Stimulated activated naive CD8-positive, alpha-beta T cell treated with anti-CD3 and anti-CD28 coated beads, Interleukin-15, amount 100 ng/mL, for 72 hours (primary cell): Measurements from ENCODE around the gene LUZP2.

Source experiments
- ATAC-seq: fragments of 150-1000 bp; cut with Tn5 transposase; 2 replicates; pipeline ENCODE4 v1.10.0; 2021; ENCODE audit warnings: mild to moderate bottlenecking, moderate library complexity
- DNase-seq, 2 donors: peaks; one replicate each; pipeline ENCODE4 v3.0.0; 2021 to 2022
- H3K27ac Mint-ChIP-seq, 2 donors: one replicate each; pipeline ENCODE4 v1.8.0; 2022; ENCODE audit warnings: mild to moderate bottlenecking in 2 of 2, mixed read lengths in 2 of 2, moderate library complexity in 2 of 2
- H3K27me3 Mint-ChIP-seq: one replicate; pipeline ENCODE4 v1.8.0; 2022; ENCODE audit warnings: mixed read lengths
- H3K4me1 Mint-ChIP-seq: one replicate; pipeline ENCODE4 v1.8.0; 2022; ENCODE audit warnings: mild to moderate bottlenecking, mixed read lengths
- H3K4me3 Mint-ChIP-seq, 2 donors: one replicate each; pipeline ENCODE4 v1.8.0; 2022; ENCODE audit warnings: mild to moderate bottlenecking in 2 of 2, mixed read lengths in 2 of 2, moderate library complexity in 1 of 2
- H3K9me3 Mint-ChIP-seq, 2 donors: one replicate each; pipeline ENCODE4 v1.8.0; 2022; ENCODE audit warnings: mixed read lengths in 2 of 2

Gene LUZP2

DNA sequence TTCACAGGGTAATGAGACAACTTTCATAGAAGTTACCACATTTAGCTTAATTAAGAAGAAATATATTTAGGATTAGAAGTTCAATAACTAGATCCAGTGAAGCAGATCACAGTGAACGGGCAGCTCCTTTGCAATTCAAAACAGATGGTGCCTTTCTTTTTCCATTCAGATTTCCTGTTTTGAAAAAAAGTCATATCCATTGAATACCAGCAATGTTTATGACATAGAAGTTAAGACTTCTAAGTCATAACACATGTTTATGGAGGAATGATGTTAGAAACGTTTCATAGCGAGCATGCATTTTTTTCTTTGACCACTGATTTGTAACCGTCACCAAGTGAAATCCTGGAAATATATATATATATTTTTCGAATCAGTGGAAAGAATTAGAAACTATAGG, 24.7 kb downstream of the LUZP2 start:
- ATAC-seq: no peak
- DNase-seq: no peak
- no peaks in the 10 kb centered on the region for H3K27me3 Mint-ChIP-seq
- H3K4me1 Mint-ChIP-seq: no peaks in the 10 kb centered on the region
- no peak overlapping the region for H3K27ac Mint-ChIP-seq
- no peaks in the 10 kb centered on the region for H3K9me3 Mint-ChIP-seq
- H3K4me3 Mint-ChIP-seq: no peak overlapping the region

DNA sequence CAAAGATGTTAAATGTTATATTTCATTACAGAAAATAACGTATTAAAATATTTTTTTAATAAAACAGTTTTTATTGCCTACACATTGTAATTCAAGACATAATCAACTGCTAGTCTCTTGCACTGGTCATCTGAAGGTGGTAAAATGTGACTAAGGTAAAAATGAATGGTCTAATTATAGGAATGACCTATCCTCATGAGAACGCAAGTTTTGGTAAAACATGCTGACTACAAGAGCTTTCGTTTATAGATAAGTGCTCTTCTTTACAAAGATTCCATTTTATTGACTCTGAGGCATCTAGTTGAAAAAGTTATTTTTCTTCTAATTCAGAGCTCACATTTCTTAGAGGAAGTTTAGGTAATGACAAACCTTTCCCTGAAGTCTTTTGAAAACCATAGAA, 27.3 kb downstream of the LUZP2 start:
- DNase-seq (no peak), ATAC-seq (no peak)
- H3K4me1 Mint-ChIP-seq: no peaks in the 10 kb centered on the region
- no peaks in the 10 kb centered on the region for H3K9me3 Mint-ChIP-seq
- no peak overlapping the region for H3K4me3 Mint-ChIP-seq
- no peaks in the 10 kb centered on the region for H3K27me3 Mint-ChIP-seq
- no peak overlapping the region for H3K27ac Mint-ChIP-seq

- DNase-seq: no peak
- no peak overlapping the region for H3K27ac Mint-ChIP-seq
- H3K4me3 Mint-ChIP-seq: no peak overlapping the region
- H3K27me3 Mint-ChIP-seq: no peaks in the 10 kb centered on the region
- H3K4me1 Mint-ChIP-seq: no peaks in the 10 kb centered on the region
- no peak for ATAC-seq
- peaks cover 2 to 11% of the 10 kb centered on the region in 2 donors for H3K9me3 Mint-ChIP-seq
Observed at GRCh38 chr11:24531528-24531927, 34.7 kb downstream of the LUZP2 start.

- Mint-ChIP-seq H3K4me3 (no peak overlapping the region), H3K27me3 (no peaks in the 10 kb centered on the region), H3K9me3 (peaks cover 10 to 13% of the 10 kb centered on the region in 2 donors), H3K4me1 (no peaks in the 10 kb centered on the region), H3K27ac (no peak overlapping the region)
- DNase-seq (no peak), ATAC-seq (no peak)
Observed at GRCh38 chr11:24543771-24544170, 46.9 kb downstream of the LUZP2 start.

DNA sequence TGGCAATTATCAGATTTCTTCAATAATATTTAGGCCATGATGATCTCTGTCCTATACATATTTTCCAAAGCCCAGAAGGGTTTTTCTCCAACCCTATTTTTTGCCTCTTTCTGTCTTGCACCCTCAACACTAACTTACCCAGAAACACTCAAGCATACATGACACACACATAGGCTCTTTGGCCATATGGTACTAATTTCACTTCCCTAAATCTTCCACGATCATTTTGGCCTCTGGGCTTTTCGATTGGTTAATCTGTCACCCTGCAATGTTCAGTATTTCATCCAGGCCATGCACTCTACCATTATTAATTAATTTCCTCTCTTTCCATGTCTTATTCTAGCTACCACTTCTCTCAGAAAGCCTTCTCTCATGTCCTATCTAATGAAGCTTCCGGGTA, 59.8 kb downstream of the LUZP2 start:
- no peak overlapping the region for H3K27ac Mint-ChIP-seq
- no peaks in the 10 kb centered on the region for H3K4me1 Mint-ChIP-seq
- no peak overlapping the region for H3K4me3 Mint-ChIP-seq
- ATAC-seq (no peak), DNase-seq (no peak)
- H3K9me3 Mint-ChIP-seq: peaks cover 0 to 5% of the 10 kb centered on the region in 2 donors
- H3K27me3 Mint-ChIP-seq: no peaks in the 10 kb centered on the region

GRCh38 chr11:24559315-24559714, 62.5 kb downstream of the LUZP2 start:
- Mint-ChIP-seq H3K27me3 (no peaks in the 10 kb centered on the region), H3K4me3 (no peak overlapping the region), H3K9me3 (peaks cover 0 to 5% of the 10 kb centered on the region in 2 donors), H3K4me1 (no peaks in the 10 kb centered on the region), H3K27ac (no peak overlapping the region)
- ATAC-seq (no peak), DNase-seq (no peak)

DNA sequence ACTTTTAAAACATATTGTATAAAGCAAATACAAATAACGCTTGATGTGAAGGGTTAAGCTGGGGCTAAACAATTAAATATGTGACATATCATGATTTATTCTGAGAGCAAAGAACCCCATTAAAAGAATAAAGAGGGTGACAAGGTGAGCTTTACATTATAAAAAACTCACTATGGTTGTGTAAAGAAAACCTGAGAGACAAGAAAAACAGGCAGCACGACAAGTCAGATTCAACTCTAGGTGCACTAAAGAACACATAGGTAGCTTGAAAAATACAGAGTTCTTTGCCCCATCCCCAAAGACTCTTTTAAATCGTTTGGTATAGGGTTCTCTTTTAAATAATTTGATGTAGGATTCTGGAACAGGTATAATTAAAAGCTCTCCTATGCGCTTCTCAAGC, 63.5 kb downstream of the LUZP2 start:
- no peak for ATAC-seq

GRCh38 chr11:24567380-24567779, 70.5 kb downstream of the LUZP2 start:
- no peaks in the 10 kb centered on the region for H3K9me3 Mint-ChIP-seq
- no peak overlapping the region for H3K27ac Mint-ChIP-seq

More for the DNA sequence above, 63.5 kb downstream of the LUZP2 start:
- Mint-ChIP-seq H3K4me1 (no peaks in the 10 kb centered on the region), H3K27ac (no peak overlapping the region), H3K9me3 (peaks cover 0 to 5% of the 10 kb centered on the region in 2 donors), H3K27me3 (no peaks in the 10 kb centered on the region), H3K4me3 (no peak overlapping the region)
- no peak for DNase-seq

GRCh38 chr11:24572376-24572775, 75.5 kb downstream of the LUZP2 start:
- no peak overlapping the region for H3K4me3 Mint-ChIP-seq
- no peak overlapping the region for H3K27ac Mint-ChIP-seq

More at GRCh38 chr11:24567380-24567779, 70.5 kb downstream of the LUZP2 start:
- Mint-ChIP-seq H3K4me1 (no peaks in the 10 kb centered on the region), H3K27me3 (no peaks in the 10 kb centered on the region), H3K4me3 (no peak overlapping the region)
- DNase-seq: no peak
- ATAC-seq: no peak

GRCh38 chr11:24574461-24574860, 77.6 kb downstream of the LUZP2 start:
- H3K9me3 Mint-ChIP-seq: peaks cover 5 to 18% of the 10 kb centered on the region in 2 donors

More at GRCh38 chr11:24572376-24572775, 75.5 kb downstream of the LUZP2 start:
- Mint-ChIP-seq H3K4me1 (no peaks in the 10 kb centered on the region), H3K9me3 (peaks cover 5 to 18% of the 10 kb centered on the region in 2 donors), H3K27me3 (no peaks in the 10 kb centered on the region)
- DNase-seq (no peak), ATAC-seq (no peak)

DNA sequence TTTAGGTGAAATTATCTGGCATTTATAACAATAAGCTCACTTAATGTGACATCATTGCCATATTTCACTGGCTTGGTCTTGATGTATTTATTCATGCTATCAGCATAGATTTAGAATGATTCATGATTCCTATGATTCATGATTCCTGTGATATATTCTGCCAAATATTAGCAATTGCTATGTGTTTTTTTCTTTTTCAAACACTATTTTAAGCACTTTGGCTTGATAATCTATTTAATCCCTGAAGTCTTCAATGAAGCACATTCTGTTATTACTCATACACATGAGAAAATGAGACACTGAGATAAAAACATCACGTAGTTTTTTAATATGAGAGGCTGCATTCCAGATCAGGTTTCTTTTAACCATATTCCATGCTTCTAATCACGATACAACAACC, 78.5 kb downstream of the LUZP2 start:
- peaks cover 5 to 18% of the 10 kb centered on the region in 2 donors for H3K9me3 Mint-ChIP-seq
- ATAC-seq (no peak), DNase-seq (no peak)
- H3K4me3 Mint-ChIP-seq: no peak overlapping the region
- H3K27ac Mint-ChIP-seq: no peak overlapping the region
- no peaks in the 10 kb centered on the region for H3K27me3 Mint-ChIP-seq
- H3K4me1 Mint-ChIP-seq: no peaks in the 10 kb centered on the region

More at GRCh38 chr11:24574461-24574860, 77.6 kb downstream of the LUZP2 start:
- Mint-ChIP-seq H3K27me3 (no peaks in the 10 kb centered on the region), H3K27ac (no peak overlapping the region), H3K4me3 (no peak overlapping the region), H3K4me1 (no peaks in the 10 kb centered on the region)
- no peak for ATAC-seq
- no peak for DNase-seq

GRCh38 chr11:24585192-24585591, 88.3 kb downstream of the LUZP2 start:
- no peak overlapping the region for H3K4me3 Mint-ChIP-seq
- ATAC-seq (no peak), DNase-seq (no peak)
- H3K27me3 Mint-ChIP-seq: no peaks in the 10 kb centered on the region
- H3K4me1 Mint-ChIP-seq: no peaks in the 10 kb centered on the region
- H3K9me3 Mint-ChIP-seq: peaks cover 0 to 6% of the 10 kb centered on the region in 2 donors
- H3K27ac Mint-ChIP-seq: no peak overlapping the region

DNA sequence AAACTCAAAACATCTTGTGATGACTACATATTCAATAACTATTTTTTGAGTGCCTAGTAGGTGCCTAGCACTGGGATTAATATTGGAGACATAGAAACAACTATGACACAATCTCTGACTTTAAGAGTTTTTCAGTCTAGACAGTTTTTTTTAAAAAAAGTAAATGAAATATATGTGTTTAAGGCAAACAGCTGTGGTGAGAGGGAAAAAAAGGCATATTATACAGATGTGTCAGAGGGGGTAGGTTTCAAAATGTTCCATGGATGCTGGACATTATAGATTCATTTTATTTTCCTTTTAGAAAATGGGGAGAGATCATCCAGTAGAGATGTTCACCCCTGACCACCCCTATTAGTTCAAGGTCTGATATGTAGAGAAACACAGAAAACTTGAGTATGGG, 90.8 kb downstream of the LUZP2 start:
- Mint-ChIP-seq H3K4me1 (no peaks in the 10 kb centered on the region), H3K27ac (no peak overlapping the region), H3K27me3 (no peaks in the 10 kb centered on the region), H3K9me3 (peaks cover 0 to 6% of the 10 kb centered on the region in 2 donors), H3K4me3 (no peak overlapping the region)
- ATAC-seq (no peak), DNase-seq (no peak)

- no peak for DNase-seq
- Mint-ChIP-seq H3K27ac (no peak overlapping the region), H3K9me3 (peaks cover 0 to 5% of the 10 kb centered on the region in 2 donors), H3K4me3 (no peak overlapping the region), H3K4me1 (no peaks in the 10 kb centered on the region), H3K27me3 (no peaks in the 10 kb centered on the region)
- no peak for ATAC-seq
Observed at GRCh38 chr11:24588081-24588480, 91.2 kb downstream of the LUZP2 start.

GRCh38 chr11:24589064-24589463, 92.2 kb downstream of the LUZP2 start:
- Mint-ChIP-seq H3K4me3 (no peak overlapping the region), H3K27me3 (no peaks in the 10 kb centered on the region), H3K9me3 (no peaks in the 10 kb centered on the region), H3K27ac (peak overlapping the region in 1 of 2 donors; percentile 25), H3K4me1 (no peaks in the 10 kb centered on the region)
- DNase-seq (no peak), ATAC-seq (no peak)

DNA sequence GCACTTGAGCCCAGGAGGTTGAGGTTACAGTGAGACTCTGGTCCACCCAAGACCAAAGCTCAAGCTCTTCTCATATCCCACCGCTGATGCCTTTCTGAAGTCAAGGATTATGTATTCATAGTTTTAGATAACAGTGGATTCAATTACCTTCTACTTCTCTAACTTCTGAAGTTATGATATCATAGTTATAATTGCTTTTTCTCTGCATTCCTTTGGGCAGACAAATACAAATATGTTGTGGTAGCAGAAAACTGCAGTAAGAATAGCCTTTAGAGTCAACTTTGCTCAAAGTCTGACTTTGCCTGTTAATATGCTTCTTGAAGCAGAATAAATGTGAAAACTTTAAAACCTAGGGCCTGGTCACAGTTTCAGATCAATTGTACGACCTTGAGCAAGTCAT, 94.4 kb downstream of the LUZP2 start:
- H3K27ac Mint-ChIP-seq: no peak overlapping the region
- no peak overlapping the region for H3K4me3 Mint-ChIP-seq
- no peak for ATAC-seq
- H3K27me3 Mint-ChIP-seq: no peaks in the 10 kb centered on the region
- H3K4me1 Mint-ChIP-seq: no peaks in the 10 kb centered on the region
- DNase-seq: no peak
- no peaks in the 10 kb centered on the region for H3K9me3 Mint-ChIP-seq

GRCh38 chr11:24592360-24592759, 95.5 kb downstream of the LUZP2 start:
- H3K4me1 Mint-ChIP-seq: no peaks in the 10 kb centered on the region
- no peaks in the 10 kb centered on the region for H3K9me3 Mint-ChIP-seq
- DNase-seq: no peak
- ATAC-seq: no peak
- H3K4me3 Mint-ChIP-seq: no peak overlapping the region
- H3K27ac Mint-ChIP-seq: no peak overlapping the region
- no peaks in the 10 kb centered on the region for H3K27me3 Mint-ChIP-seq
